ENCODE results near the gene AOAH. TPM values are rescaled to one million over a fixed set of nuclear protein-coding genes. Genes with fewer than 3 reads are reported as not detected.

Gene AOAH
- total RNA-seq, 1 donor from 2014 or later: 7.4 TPM

DNA sequence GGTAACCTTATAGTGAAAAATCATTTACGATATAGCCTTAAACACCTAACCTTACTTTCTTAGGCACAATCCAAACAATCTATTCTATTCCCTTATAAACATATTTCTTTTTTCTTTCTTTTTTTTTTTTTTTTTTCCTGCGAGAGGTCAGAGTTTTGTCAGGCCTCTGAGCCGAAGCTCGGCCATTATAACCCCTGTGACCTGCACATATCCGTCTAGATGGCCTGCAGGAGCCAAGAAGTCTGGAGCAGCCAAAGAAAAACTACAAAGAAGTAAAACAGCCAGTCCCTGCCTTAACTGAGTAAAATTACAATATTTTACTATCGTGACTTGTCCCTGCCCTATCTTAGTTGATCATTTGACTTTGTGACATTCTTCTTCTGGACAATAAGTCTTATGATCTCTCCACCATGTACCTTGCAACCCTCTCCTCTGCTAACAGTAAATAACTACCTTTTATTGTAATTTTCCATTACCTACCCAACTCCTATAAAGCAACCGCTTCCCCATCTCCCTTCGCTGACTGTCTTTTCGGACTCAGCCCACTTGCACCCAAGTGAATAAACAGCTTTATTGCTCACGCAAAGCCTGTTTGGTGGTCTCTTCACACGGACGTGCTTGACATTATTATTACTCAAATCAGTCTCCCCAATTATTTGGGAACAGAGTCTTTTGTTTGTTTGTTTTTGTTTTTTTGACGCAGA, 64.5 kb downstream of the AOAH start:
- TF ChIP-seq POLR2AphosphoS5 (IDR thresholded peaks at IDR 0.05; ENCODE audit: insufficient read depth in 1 of 2, low read depth in 1 of 2) (no peak), POLR2A (IDR thresholded peaks at IDR 0.05) (no peak)
- TF ChIP-seq, protein P1, sequence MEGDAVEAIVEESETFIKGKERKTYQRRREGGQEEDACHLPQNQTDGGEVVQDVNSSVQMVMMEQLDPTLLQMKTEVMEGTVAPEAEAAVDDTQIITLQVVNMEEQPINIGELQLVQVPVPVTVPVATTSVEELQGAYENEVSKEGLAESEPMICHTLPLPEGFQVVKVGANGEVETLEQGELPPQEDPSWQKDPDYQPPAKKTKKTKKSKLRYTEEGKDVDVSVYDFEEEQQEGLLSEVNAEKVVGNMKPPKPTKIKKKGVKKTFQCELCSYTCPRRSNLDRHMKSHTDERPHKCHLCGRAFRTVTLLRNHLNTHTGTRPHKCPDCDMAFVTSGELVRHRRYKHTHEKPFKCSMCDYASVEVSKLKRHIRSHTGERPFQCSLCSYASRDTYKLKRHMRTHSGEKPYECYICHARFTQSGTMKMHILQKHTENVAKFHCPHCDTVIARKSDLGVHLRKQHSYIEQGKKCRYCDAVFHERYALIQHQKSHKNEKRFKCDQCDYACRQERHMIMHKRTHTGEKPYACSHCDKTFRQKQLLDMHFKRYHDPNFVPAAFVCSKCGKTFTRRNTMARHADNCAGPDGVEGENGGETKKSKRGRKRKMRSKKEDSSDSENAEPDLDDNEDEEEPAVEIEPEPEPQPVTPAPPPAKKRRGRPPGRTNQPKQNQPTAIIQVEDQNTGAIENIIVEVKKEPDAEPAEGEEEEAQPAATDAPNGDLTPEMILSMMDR (IDR thresholded peaks at IDR 0.05): no peak
- intact Hi-C loops (cut with DNase I): no loop called here
- DNase-seq (ENCODE audit: extremely low spot score in 2 of 2): no peak
- Histone ChIP-seq H3K4me1 (no peaks in the 10 kb centered on the region), H3K36me3 (no peaks in the 10 kb centered on the region), H3K27me3 (no peaks in the 10 kb centered on the region), H3K4me3 (no peak overlapping the region), H3K9me3 (no peaks in the 10 kb centered on the region), H3K27ac (no peak overlapping the region)

GRCh38 chr7:36659172-36659516, 65.2 kb downstream of the AOAH start:
- no peak for TF ChIP-seq POLR2AphosphoS5 (IDR thresholded peaks at IDR 0.05; ENCODE audit: insufficient read depth in 1 of 2, low read depth in 1 of 2)
- TF ChIP-seq POLR2A (IDR thresholded peaks at IDR 0.05): no peak
- TF ChIP-seq, protein P1 (IDR thresholded peaks at IDR 0.05): no peak
- Histone ChIP-seq H3K27me3 (no peaks in the 10 kb centered on the region), H3K9me3 (no peaks in the 10 kb centered on the region), H3K36me3 (no peaks in the 10 kb centered on the region), H3K27ac (no peak overlapping the region), H3K4me3 (no peak overlapping the region), H3K4me1 (no peaks in the 10 kb centered on the region)
- intact Hi-C loops (cut with DNase I): no loop called here
- no peak for DNase-seq (ENCODE audit: extremely low spot score in 2 of 2)

DNA sequence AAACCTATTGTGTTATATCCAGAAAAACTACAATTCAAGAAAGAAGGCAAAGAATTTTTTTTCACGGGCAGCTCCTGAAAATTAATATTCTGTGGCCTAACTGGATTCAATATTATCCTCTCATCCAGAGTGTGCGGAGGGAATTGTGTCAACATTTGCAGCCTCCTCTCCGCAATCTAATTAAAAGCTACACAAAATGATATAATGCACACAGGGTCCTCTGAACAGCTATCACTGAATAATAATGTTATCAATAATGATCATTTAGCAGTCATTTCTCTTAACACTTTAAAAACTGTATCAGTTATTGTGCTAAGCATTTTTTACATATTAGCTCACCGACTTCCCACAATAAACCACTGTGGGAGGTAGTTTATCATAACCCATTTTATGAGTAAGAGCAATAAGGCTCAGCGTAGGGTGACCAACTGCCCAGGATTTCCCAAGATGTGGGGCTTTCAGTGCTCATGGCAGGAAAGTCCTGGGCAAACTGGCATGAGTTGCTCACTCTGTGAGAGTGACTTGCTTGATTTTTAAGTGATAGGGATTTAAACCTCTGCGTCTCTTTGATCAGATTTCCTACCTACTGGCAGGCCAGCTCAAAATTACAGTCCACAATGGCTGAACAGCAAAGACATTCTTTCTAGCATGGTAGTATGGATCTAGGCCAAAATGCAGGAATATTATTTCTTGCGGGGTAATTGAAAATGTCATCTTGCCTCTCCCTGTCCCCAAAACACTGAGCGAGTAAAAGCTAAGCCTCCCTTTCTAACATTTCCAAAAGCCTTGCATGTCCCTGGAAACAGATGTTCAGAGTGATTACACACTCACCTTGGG, 65.7 kb downstream of the AOAH start:
- H3K27me3 ChIP-seq: no peaks in the 10 kb centered on the region
- no peak overlapping the region for H3K4me3 ChIP-seq
- no peak overlapping the region for H3K27ac ChIP-seq
- peak in 1 of 2 donors; percentile 10 for DNase-seq (ENCODE audit: extremely low spot score in 2 of 2)
- intact Hi-C loops (cut with DNase I): no loop called here
- no peaks in the 10 kb centered on the region for H3K4me1 ChIP-seq
- no peaks in the 10 kb centered on the region for H3K36me3 ChIP-seq
- TF ChIP-seq, protein P1 (IDR thresholded peaks at IDR 0.05): no peak
- TF ChIP-seq POLR2AphosphoS5 (IDR thresholded peaks at IDR 0.05; ENCODE audit: insufficient read depth in 1 of 2, low read depth in 1 of 2) (no peak), POLR2A (IDR thresholded peaks at IDR 0.05) (no peak)
- H3K9me3 ChIP-seq: no peaks in the 10 kb centered on the region

DNA sequence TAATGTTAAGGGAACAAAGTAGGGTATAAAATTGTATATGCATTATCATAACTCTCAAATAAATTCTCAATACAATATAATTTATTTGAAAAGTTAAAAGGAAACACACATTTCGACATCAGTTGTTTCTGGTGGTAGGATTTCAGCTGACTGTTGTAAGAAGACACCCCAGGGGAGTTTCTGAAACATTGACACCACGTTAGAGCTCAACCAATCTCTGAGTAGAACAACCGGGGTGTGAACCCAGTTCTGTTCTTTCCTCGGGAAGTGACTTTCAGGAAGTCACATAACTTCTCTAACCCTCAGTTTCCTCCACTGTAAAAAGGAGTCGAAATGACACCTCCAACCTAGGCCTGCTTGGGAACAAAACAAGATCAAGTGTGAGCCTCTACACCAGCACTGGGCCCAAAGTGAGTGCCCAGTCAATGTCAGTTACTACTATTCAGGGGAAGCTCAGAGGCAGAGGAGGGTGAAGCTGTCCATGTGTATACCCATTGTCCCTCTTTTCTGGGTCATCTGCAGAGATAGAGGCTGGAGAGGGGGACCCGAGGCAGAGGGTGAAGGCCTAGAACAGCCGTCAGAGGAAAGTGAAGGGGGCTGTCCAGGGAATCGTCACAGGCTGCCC, 67.1 kb downstream of the AOAH start:
- DNase-seq (ENCODE audit: extremely low spot score in 2 of 2): peak in 1 of 2 donors; percentile 65
- intact Hi-C loops (cut with DNase I): no loop called here
- no peaks in the 10 kb centered on the region for H3K4me1 ChIP-seq
- no peak for TF ChIP-seq POLR2AphosphoS5 (IDR thresholded peaks at IDR 0.05; ENCODE audit: insufficient read depth in 1 of 2, low read depth in 1 of 2)
- no peak for TF ChIP-seq POLR2A (IDR thresholded peaks at IDR 0.05)
- TF ChIP-seq, protein P1 (IDR thresholded peaks at IDR 0.05): no peak
- H3K27me3 ChIP-seq: no peaks in the 10 kb centered on the region
- H3K4me3 ChIP-seq: no peak overlapping the region
- no peaks in the 10 kb centered on the region for H3K36me3 ChIP-seq
- H3K27ac ChIP-seq: no peak overlapping the region
- no peaks in the 10 kb centered on the region for H3K9me3 ChIP-seq
